IMR-90 (cell line): ENCODE data around the gene SLIT3. TPM values are rescaled to one million over a fixed set of nuclear protein-coding genes. Genes with fewer than 3 reads are reported as not detected.

Experiments used
- ATAC-seq: fragments of 200-7000 bp; cut with Tn5 transposase; 2 replicates; pipeline ENCODE4 v1.9.1; 2020; ENCODE audit warnings: low read depth, mild to moderate bottlenecking, moderate library complexity
- BruUV-seq: library from RNA; stranded (reverse); fragments of 400-500 nt; replicated peaks from 2 replicates; lab custom pipeline; 2021; lab: Mats Ljungman, UMichigan
- CTCF ChIA-PET: fragments of 300-600 bp; formaldehyde crosslinking; extraction: SDS; loops from one replicate; lab custom pipeline; 2021; ENCODE audit warnings: antibody characterized with exemption; lab: Yijun Ruan, JAX
- POLR2A ChIA-PET: fragments of 300-600 bp; sonication (Branson Sonifier 250); formaldehyde crosslinking; loops from one replicate; lab custom pipeline; 2022; ENCODE audit warnings: antibody characterized with exemption; ENCODE audit not compliant: unreplicated experiment; lab: Charles Lee
- DNase-seq: peaks from one replicate; pipeline ENCODE4 v3.0.0; 2013
- H2AFZ ChIP-seq: replicated peaks from 2 replicates; pipeline ENCODE3; 2013; ENCODE audit warnings: low read length, mild to moderate bottlenecking; ENCODE audit not compliant: poor library complexity
- H2AK5ac ChIP-seq: 2 replicates; pipeline ENCODE4 v1.6.1; 2013; ENCODE audit warnings: low read depth, low read length, inconsistent platforms
- H2AK9ac ChIP-seq: replicated peaks from 2 replicates; pipeline ENCODE3; 2013; ENCODE audit warnings: mild to moderate bottlenecking, low read depth, low read length, moderate library complexity; ENCODE audit not compliant: poor library complexity
- H2BK120ac ChIP-seq: 2 replicates; pipeline ENCODE4 v1.6.1; 2013; ENCODE audit warnings: low read depth, low read length, inconsistent platforms
- H2BK15ac ChIP-seq: 3 replicates; pipeline ENCODE4 v1.6.1; 2013; ENCODE audit warnings: low read depth, low read length, inconsistent platforms
- H2BK20ac ChIP-seq: 2 replicates; pipeline ENCODE4 v1.6.1; 2013; ENCODE audit warnings: low read depth, mild to moderate bottlenecking, inconsistent platforms, low read length, moderate library complexity
- H2BK5ac ChIP-seq: 2 replicates; pipeline ENCODE4 v1.6.1; 2013; ENCODE audit warnings: mild to moderate bottlenecking, low read depth, low read length, inconsistent platforms; ENCODE audit not compliant: poor library complexity, severe bottlenecking
- H3K14ac ChIP-seq: replicated peaks from 2 replicates; pipeline ENCODE4 v1.6.1; 2013; ENCODE audit warnings: low read depth, low read length, inconsistent platforms
- H3K18ac ChIP-seq: 2 replicates; pipeline ENCODE4 v1.6.1; 2013; ENCODE audit warnings: low read depth, low read length, control low read depth
- H3K23ac ChIP-seq: 2 replicates; pipeline ENCODE4 v1.6.1; 2013; ENCODE audit warnings: low read depth, low read length, inconsistent platforms
- H3K27ac ChIP-seq: 2 replicates; pipeline ENCODE4 v1.5.1; 2013; ENCODE audit warnings: mild to moderate bottlenecking, control low read depth, low read length; ENCODE audit not compliant: insufficient read depth
- H3K27me3 ChIP-seq: 2 replicates; pipeline ENCODE4 v1.6.1; 2013; ENCODE audit warnings: low read length; ENCODE audit not compliant: control insufficient read depth, insufficient read depth
- H3K36me3 ChIP-seq: 2 replicates; pipeline ENCODE4 v1.6.1; 2013; ENCODE audit warnings: low read length, mixed read lengths; ENCODE audit not compliant: control insufficient read depth, insufficient read depth
- H3K4ac ChIP-seq: 2 replicates; pipeline ENCODE4 v1.6.1; 2013; ENCODE audit warnings: low read depth, low read length, inconsistent platforms
- H3K4me1 ChIP-seq: 2 replicates; pipeline ENCODE4 v1.6.1; 2013; ENCODE audit warnings: low read length, mixed read lengths; ENCODE audit not compliant: control insufficient read depth, insufficient read depth
- H3K4me2 ChIP-seq: 2 replicates; pipeline ENCODE4 v1.6.1; 2013; ENCODE audit warnings: low read depth, mild to moderate bottlenecking, control low read depth, low read length, moderate library complexity
- H3K4me3 ChIP-seq: 2 replicates; pipeline ENCODE4 v1.5.1; 2013; ENCODE audit warnings: low read depth, mild to moderate bottlenecking, control low read depth, low read length, moderate library complexity; ENCODE audit not compliant: insufficient read depth
- H3K56ac ChIP-seq: 2 replicates; pipeline ENCODE4 v1.6.1; 2013; ENCODE audit warnings: low read length, inconsistent platforms; ENCODE audit not compliant: insufficient read depth; ENCODE audit errors: extremely low read depth
- H3K79me1 ChIP-seq, 2 experiments: 2 replicates each; pipeline ENCODE4 v1.6.1; 2013; ENCODE audit warnings: low read length in 2 of 2, inconsistent platforms in 1 of 2, low read depth in 1 of 2
- H3K9ac ChIP-seq: 2 replicates; pipeline ENCODE4 v1.6.1; 2013; ENCODE audit warnings: low read depth, low read length, control low read depth
- H3K9me1 ChIP-seq: 2 replicates; pipeline ENCODE4 v1.6.1; 2013; ENCODE audit warnings: low read length, inconsistent platforms; ENCODE audit not compliant: insufficient read depth
- H3K9me3 ChIP-seq: 2 replicates; pipeline ENCODE4 v1.6.1; 2013; ENCODE audit warnings: low read length; ENCODE audit not compliant: control insufficient read depth, insufficient read depth
- H4K20me1 ChIP-seq: 2 replicates; pipeline ENCODE4 v1.6.1; 2013; ENCODE audit warnings: low read length, inconsistent platforms; ENCODE audit not compliant: insufficient read depth
- H4K5ac ChIP-seq: 2 replicates; pipeline ENCODE4 v1.6.1; 2013; ENCODE audit warnings: mild to moderate bottlenecking, low read depth, low read length, control low read depth
- H4K8ac ChIP-seq, 2 experiments: 2 replicates each; pipeline ENCODE4 v1.6.1; 2013; ENCODE audit warnings: low read depth in 2 of 2, low read length in 2 of 2, control low read depth in 1 of 2, inconsistent platforms in 1 of 2
- H4K91ac ChIP-seq: 2 replicates; pipeline ENCODE4 v1.6.1; 2013; ENCODE audit warnings: low read depth, low read length, inconsistent platforms; ENCODE audit not compliant: insufficient read depth
- CHD1 ChIP-seq: IDR thresholded peaks from 2 replicates; pipeline ENCODE4 v1.6.1; 2012; ENCODE audit warnings: low read depth, low read length, improper control_type of control experiment
- MAZ ChIP-seq: IDR thresholded peaks from 2 replicates; pipeline ENCODE4 v1.6.1; 2012; ENCODE audit warnings: low read depth, mild to moderate bottlenecking, low read length, improper control_type of control experiment, moderate library complexity, borderline replicate concordance
- RCOR1 ChIP-seq: IDR thresholded peaks from 2 replicates; pipeline ENCODE4 v1.6.1; 2012; ENCODE audit warnings: mild to moderate bottlenecking, low read length, improper control_type of control experiment; ENCODE audit not compliant: insufficient replicate concordance
- SMC3 ChIP-seq: fragments of 150-350 bp; IDR thresholded peaks from 2 replicates; pipeline ENCODE4 v1.6.1; 2016; ENCODE audit warnings: low read depth, mild to moderate bottlenecking, antibody characterized with exemption, low read length, moderate library complexity
- WGBS, 2 experiments: methylation state at CpG; one replicate each; pipeline versions ENCODE4 v1.1.5 to v1.1.7; 2013; ENCODE audit warnings: missing lambda C conversion rate in 2 of 2; ENCODE audit not compliant: insufficient read length in 1 of 2; ENCODE audit errors: extremely low coverage in 2 of 2; 5-methylcytosine and 5-hydroxymethylcytosine counted together
- dilution Hi-C: fragments of 300-500 bp; cut with HindIII; formaldehyde crosslinking; loops from one replicate; pipeline ENCODE4 v1.14.3; 2018; ENCODE audit warnings: low sequenced_read_pairs; ENCODE audit not compliant: unreplicated experiment
- in situ Hi-C: fragments of 300-500 bp; cut with MboI; formaldehyde crosslinking; loops from 3 replicates; pipeline ENCODE4 v1.14.3; 2019; ENCODE audit warnings: low sequenced_read_pairs, inconsistent platforms, mixed read lengths
- intact Hi-C: fragments of 100-400 bp; cut with micrococcal nuclease; formaldehyde crosslinking; loops from 2 replicates; pipeline ENCODE4 v1.10.0; 2022
- polyA plus RNA-seq, 3 experiments: library from polyadenylated mRNA; depleted of rRNA; stranded (reverse); fragments of >200 nt; gene quantifications; 2 replicates each; pipeline ENCODE4 v1.2.3, GENCODE V29; 2012; ENCODE audit warnings: low replicate concordance in 1 of 3
- total RNA-seq: library from RNA; depleted of rRNA; stranded (reverse); fragments of >200 nt; gene quantifications from 2 replicates; pipeline ENCODE4 v1.2.3, GENCODE V29; 2012
- TF ChIP-seq, protein P1 (sequence below): fragments of 150-350 bp; IDR thresholded peaks from 2 replicates; pipeline ENCODE4 v1.6.1; 2017; ENCODE audit warnings: mild to moderate bottlenecking, antibody characterized with exemption, low read length, low read depth

The SLIT3 gene
- total and polyA plus RNA-seq, 2 of the 4 experiments (the other 2 are of a cell fraction), result 0.18 to 0.50 TPM

DNA sequence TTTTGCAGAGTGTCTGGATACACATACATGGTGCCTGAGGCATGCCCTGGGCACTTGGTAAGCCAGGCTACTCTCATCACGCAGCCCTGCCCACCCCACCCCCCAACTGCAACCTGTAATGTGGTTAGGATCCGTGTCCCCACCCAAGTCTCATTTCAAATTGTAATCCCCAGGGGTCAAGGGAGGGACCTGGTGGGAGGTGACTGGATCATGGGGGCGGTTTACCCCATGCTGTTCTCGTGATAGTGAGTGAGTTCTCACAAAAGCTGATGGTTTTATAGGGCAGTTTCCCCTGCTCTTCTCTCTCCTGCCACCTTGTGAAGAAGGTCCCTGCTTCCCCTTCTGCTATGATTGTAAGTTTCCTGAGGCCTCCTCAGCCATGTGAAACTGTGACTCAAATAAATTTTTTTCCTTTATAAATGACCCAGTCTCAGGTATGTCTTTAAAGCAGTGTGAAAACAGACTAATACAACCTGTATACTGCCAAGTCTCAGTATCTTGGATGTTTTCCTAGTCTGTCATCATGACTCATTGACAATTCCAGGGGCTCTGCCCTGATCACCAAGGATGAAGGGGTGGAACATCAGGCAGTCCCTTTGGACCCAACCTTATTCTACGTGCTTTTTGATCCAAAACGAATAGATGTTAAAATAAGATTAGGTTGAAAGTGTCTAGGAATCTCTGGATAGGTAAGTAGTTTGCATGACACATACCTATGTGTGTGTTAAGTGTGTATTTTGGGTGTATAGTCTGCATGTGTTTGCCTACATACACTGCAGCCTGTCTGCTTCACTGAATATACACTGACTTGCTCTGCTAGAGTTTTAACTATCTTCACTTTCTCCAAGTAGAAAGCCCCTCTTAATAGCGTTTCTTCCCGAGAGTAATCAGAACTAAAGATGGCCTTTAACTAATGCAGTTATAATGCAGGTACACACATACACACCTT is 293.8 kb downstream of the SLIT3 start:
- H3K9me1 ChIP-seq, result no peaks in the 10 kb centered on the region
- H2AK9ac ChIP-seq, result no peak overlapping the region
- no peak overlapping the region for H4K5ac ChIP-seq
- H2BK5ac ChIP-seq, result no peak overlapping the region
- no peak overlapping the region for H3K9ac ChIP-seq
- WGBS, 2 experiments, result 93% methylated on average over 3 of the region's 8 CpGs; no CpG with 5 or more reads in 1 of the 2 experiments
- H4K8ac ChIP-seq, result no peak overlapping the region
- intact Hi-C loops, result no loop called here
- no peaks in the 10 kb centered on the region for H3K9me3 ChIP-seq
- ATAC-seq (no peak), DNase-seq (no peak)
- dilution Hi-C loops, result no loop called here
- no peaks in the 10 kb centered on the region for H3K79me1 ChIP-seq
- no peak overlapping the region for H3K56ac ChIP-seq
- CTCF ChIA-PET, result no interaction called here
- H2AK5ac ChIP-seq, result no peak overlapping the region
- H3K27ac ChIP-seq, result no peak overlapping the region
- H3K4me1 ChIP-seq, result no peaks in the 10 kb centered on the region
- H3K18ac ChIP-seq, result no peak overlapping the region
- no TSS peak for BruUV-seq
- TF ChIP-seq CHD1 (no peak), RCOR1 (no peak), MAZ (no peak), SMC3 (no peak)
- TF ChIP-seq, protein P1, sequence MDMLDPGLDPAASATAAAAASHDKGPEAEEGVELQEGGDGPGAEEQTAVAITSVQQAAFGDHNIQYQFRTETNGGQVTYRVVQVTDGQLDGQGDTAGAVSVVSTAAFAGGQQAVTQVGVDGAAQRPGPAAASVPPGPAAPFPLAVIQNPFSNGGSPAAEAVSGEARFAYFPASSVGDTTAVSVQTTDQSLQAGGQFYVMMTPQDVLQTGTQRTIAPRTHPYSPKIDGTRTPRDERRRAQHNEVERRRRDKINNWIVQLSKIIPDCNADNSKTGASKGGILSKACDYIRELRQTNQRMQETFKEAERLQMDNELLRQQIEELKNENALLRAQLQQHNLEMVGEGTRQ, result no peak
- H3K23ac ChIP-seq, result no peak overlapping the region
- H3K36me3 ChIP-seq, result no peaks in the 10 kb centered on the region
- H3K4me3 ChIP-seq, result no peak overlapping the region
- POLR2A ChIA-PET, result no interaction called here
- no peaks in the 10 kb centered on the region for H4K20me1 ChIP-seq
- no peak overlapping the region for H3K4ac ChIP-seq
- in situ Hi-C loops, result no loop called here
- no peak overlapping the region for H2BK20ac ChIP-seq
- H3K14ac ChIP-seq, result no peak overlapping the region
- no peak overlapping the region for H2BK120ac ChIP-seq
- no peak overlapping the region for H4K91ac ChIP-seq
- H3K27me3 ChIP-seq, result no peaks in the 10 kb centered on the region
- no peak overlapping the region for H2AFZ ChIP-seq
- H2BK15ac ChIP-seq, result no peak overlapping the region
- no peak overlapping the region for H3K4me2 ChIP-seq
